GM18507 (cell line): ENCODE results near the gene CCDC198.
A peak's percentile ranks its signal among the peaks of the same experiment; 100 is the strongest.

Experiments
- DNase-seq: peaks from one replicate; pipeline ENCODE4 v3.0.0; 2011; ENCODE audit warnings: low read depth; ENCODE audit not compliant: insufficient read length; ENCODE audit errors: extremely low spot score
- FAIRE-seq: peaks from 2 replicates; lab custom pipeline; 2011; peaks lifted over from hg19 to GRCh38; lab: Jason Lieb, UNC

CCDC198 gene

GRCh38 chr14:57478050-57478449 lies 15.6 kb downstream of the CCDC198 start:
- DNase-seq: no peak
- no peak for FAIRE-seq

- no peak for FAIRE-seq
- no peak for DNase-seq
Observed at GRCh38 chr14:57470909-57471308, 22.7 kb downstream of the CCDC198 start.

GRCh38 chr14:57464008-57464730 lies 29.5 kb downstream of the CCDC198 start:
- FAIRE-seq (peak; percentile 92), DNase-seq (no peak)

DNA sequence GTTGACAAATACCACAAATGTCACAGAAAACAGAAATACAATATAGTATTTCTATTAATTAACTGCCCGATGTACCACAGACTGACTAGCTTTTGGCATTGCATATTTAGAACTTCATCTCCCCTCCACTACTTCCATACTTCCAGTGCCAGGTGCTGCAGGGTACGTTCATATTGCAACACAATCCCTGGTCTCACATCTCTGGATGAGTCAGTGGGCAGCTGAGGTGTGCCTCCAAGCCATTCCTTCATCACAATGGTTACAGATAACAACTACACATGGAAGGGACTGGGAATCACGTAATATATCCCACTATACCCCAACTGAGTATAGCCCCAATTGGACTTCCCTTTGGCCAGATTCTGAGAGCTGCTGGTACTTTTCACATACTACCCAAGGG lies 31.1 kb downstream of the CCDC198 start:
- DNase-seq (no peak), FAIRE-seq (no peak)

GRCh38 chr14:57461777-57462320 lies 31.8 kb downstream of the CCDC198 start:
- DNase-seq (no peak), FAIRE-seq (no peak)

DNA sequence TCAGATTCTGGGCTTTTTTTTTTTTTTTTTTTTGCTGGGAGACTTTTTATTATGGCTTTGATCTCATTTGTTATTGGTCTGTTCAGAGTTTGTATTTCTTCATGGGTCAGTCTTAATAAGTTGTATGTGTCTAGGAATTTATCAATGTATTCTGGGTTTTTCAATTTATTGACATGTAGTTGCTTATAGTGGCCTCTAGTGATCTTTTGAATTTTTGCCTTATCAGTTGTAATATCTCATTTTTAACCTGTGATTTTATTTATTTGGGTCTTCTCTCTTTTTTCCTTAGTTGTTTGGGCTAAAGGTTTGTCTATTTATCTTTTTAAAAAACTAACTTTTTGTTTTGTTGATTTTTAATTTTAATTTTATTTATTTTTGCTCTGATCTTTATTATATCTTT lies 57.7 kb downstream of the CCDC198 start:
- DNase-seq (no peak), FAIRE-seq (no peak)

GRCh38 chr14:57420986-57421385 lies 72.7 kb downstream of the CCDC198 start:
- DNase-seq (no peak), FAIRE-seq (no peak)

- DNase-seq: no peak
- no peak for FAIRE-seq
Observed at GRCh38 chr14:57420033-57420432, 73.6 kb downstream of the CCDC198 start.
